PC-9 (cell line): Measurements from ENCODE around the gene UGT2B7. TPM values are rescaled to one million over a fixed set of nuclear protein-coding genes. Genes with fewer than 3 reads are reported as not detected.

ENCODE experiments used
- BruUV-seq: library from RNA; stranded (reverse); fragments of 400-500 nt; replicated peaks from 2 replicates; lab custom pipeline; 2021; lab: Mats Ljungman, UMichigan
- CTCF ChIA-PET: fragments of 300-600 bp; sonication (Branson Sonifier 250); formaldehyde crosslinking; loops from one replicate; lab custom pipeline; 2022; ENCODE audit warnings: antibody characterized with exemption; lab: Charles Lee
- POLR2A ChIA-PET: fragments of 300-600 bp; sonication (Branson Sonifier 250); formaldehyde crosslinking; loops from one replicate; lab custom pipeline; 2022; ENCODE audit warnings: antibody characterized with exemption; ENCODE audit not compliant: unreplicated experiment; lab: Charles Lee
- DNase-seq, 2 experiments: peaks; one replicate each; pipeline versions ENCODE4 v3.0.0 to v3.0.0-alpha.2; 2015 to 2022; ENCODE audit warnings: mixed read lengths in 1 of 2
- H2AFZ ChIP-seq: fragments of 200-600 bp; sonication (generic); 2 replicates; pipeline ENCODE4 v1.8.1; 2017; ENCODE audit warnings: antibody characterized with exemption
- H3F3A ChIP-seq: fragments of 200-600 bp; sonication (generic); 2 replicates; pipeline ENCODE4 v1.8.1; 2017; ENCODE audit warnings: antibody characterized with exemption, mild to moderate bottlenecking, low read depth; ENCODE audit not compliant: insufficient read depth
- H3K27ac ChIP-seq: fragments of 200-600 bp; sonication (generic); 2 replicates; pipeline ENCODE4 v1.6.1; 2016; ENCODE audit warnings: mixed run types
- H3K27me3 ChIP-seq: fragments of 200-600 bp; sonication (generic); 2 replicates; pipeline ENCODE4 v1.6.1; 2016; ENCODE audit warnings: low read depth, mixed run types; ENCODE audit not compliant: insufficient read depth
- H3K36me3 ChIP-seq: fragments of 200-600 bp; sonication (generic); 2 replicates; pipeline ENCODE4 v1.6.1; 2016; ENCODE audit warnings: low read depth, mixed run types
- H3K4me1 ChIP-seq: fragments of 200-600 bp; sonication (generic); replicated peaks from 2 replicates; pipeline ENCODE4 v1.6.1; 2016; ENCODE audit warnings: mixed run types; ENCODE audit not compliant: insufficient read depth
- H3K4me2 ChIP-seq: fragments of 200-600 bp; sonication (generic); 2 replicates; pipeline ENCODE4 v1.6.1; 2017; ENCODE audit warnings: mixed run types
- H3K4me3 ChIP-seq: fragments of 200-600 bp; sonication (generic); 2 replicates; pipeline ENCODE4 v1.6.1; 2016; ENCODE audit warnings: mixed run types
- H3K79me2 ChIP-seq: fragments of 200-600 bp; sonication (generic); 2 replicates; pipeline ENCODE4 v1.6.1; 2017; ENCODE audit warnings: low read depth, mixed run types
- H3K9me2 ChIP-seq: fragments of 200-600 bp; sonication (generic); 2 replicates; pipeline ENCODE4 v1.8.1; 2017; ENCODE audit warnings: mild to moderate bottlenecking; ENCODE audit not compliant: insufficient read depth
- H3K9me3 ChIP-seq: fragments of 200-600 bp; sonication (generic); 2 replicates; pipeline ENCODE4 v1.8.1; 2016; ENCODE audit warnings: low read depth; ENCODE audit not compliant: insufficient read depth
- H4K20me1 ChIP-seq: fragments of 200-600 bp; sonication (generic); 2 replicates; pipeline ENCODE4 v1.8.1; 2017; ENCODE audit not compliant: insufficient read depth
- CTCF ChIP-seq: fragments of 200-600 bp; sonication (generic); conservative IDR thresholded peaks from 2 replicates; pipeline ENCODE4 v1.6.1; 2017; ENCODE audit warnings: mixed run types, antibody characterized with exemption, mild to moderate bottlenecking, moderate library complexity
- EZH2 ChIP-seq: fragments of 200-600 bp; sonication (generic); IDR thresholded peaks from 2 replicates; pipeline ENCODE4 v1.8.0; 2017; ENCODE audit warnings: antibody characterized with exemption, low read depth
- intact Hi-C: fragments of 100-400 bp; cut with micrococcal nuclease; formaldehyde crosslinking; loops from one replicate; pipeline ENCODE4 v1.10.0; 2022; ENCODE audit not compliant: unreplicated experiment
- total RNA-seq: library from RNA; stranded (reverse); gene quantifications from 2 replicates; pipeline ENCODE4 v1.2.3, GENCODE V29; 2021

The UGT2B7 gene
- total RNA-seq, 1 experiment from 2014 or later: not detected

GRCh38 chr4:69147334-69147733 lies 51.1 kb downstream of the UGT2B7 start:
- H3K27ac ChIP-seq: no peak overlapping the region
- POLR2A ChIA-PET: no interaction called here
- no peaks in the 10 kb centered on the region for H3K36me3 ChIP-seq
- H2AFZ ChIP-seq: no peak overlapping the region
- TF ChIP-seq EZH2 (no peak), CTCF (no peak)
- H3K4me3 ChIP-seq: no peak overlapping the region
- no TSS peak for BruUV-seq
- no peaks in the 10 kb centered on the region for H3F3A ChIP-seq
- DNase-seq: no peak
- no peaks in the 10 kb centered on the region for H3K4me1 ChIP-seq
- no peaks in the 10 kb centered on the region for H3K9me2 ChIP-seq
- H4K20me1 ChIP-seq: no peaks in the 10 kb centered on the region
- no peaks in the 10 kb centered on the region for H3K79me2 ChIP-seq
- intact Hi-C loops: no loop called here
- H3K9me3 ChIP-seq: no peaks in the 10 kb centered on the region
- no peak overlapping the region for H3K4me2 ChIP-seq
- CTCF ChIA-PET: no interaction called here
- no peaks in the 10 kb centered on the region for H3K27me3 ChIP-seq

- H3K36me3 ChIP-seq: no peaks in the 10 kb centered on the region
- BruUV-seq: no TSS peak
- H3K4me1 ChIP-seq: no peaks in the 10 kb centered on the region
- POLR2A ChIA-PET: no interaction called here
- H3K79me2 ChIP-seq: no peaks in the 10 kb centered on the region
- no peak overlapping the region for H3K4me3 ChIP-seq
- TF ChIP-seq EZH2 (no peak), CTCF (no peak)
- no peak overlapping the region for H3K27ac ChIP-seq
- H3K4me2 ChIP-seq: no peak overlapping the region
- H3F3A ChIP-seq: no peaks in the 10 kb centered on the region
- H3K9me2 ChIP-seq: no peaks in the 10 kb centered on the region
- no peak for DNase-seq
- intact Hi-C loops: no loop called here
- H4K20me1 ChIP-seq: no peaks in the 10 kb centered on the region
- no peaks in the 10 kb centered on the region for H3K27me3 ChIP-seq
- H2AFZ ChIP-seq: no peak overlapping the region
- H3K9me3 ChIP-seq: no peaks in the 10 kb centered on the region
- CTCF ChIA-PET: no interaction called here
Measured at GRCh38 chr4:69154021-69154420, 57.7 kb downstream of the UGT2B7 start.

- TF ChIP-seq CTCF: no peak; the same call in 1 of the 2 replicates
- CTCF ChIA-PET: no interaction called here
- Histone ChIP-seq H3K4me1 (no peaks in the 10 kb centered on the region), H3K79me2 (no peaks in the 10 kb centered on the region), H3K9me3 (no peaks in the 10 kb centered on the region), H3K4me3 (no peak overlapping the region), H3K4me2 (no peak overlapping the region), H3K27me3 (no peaks in the 10 kb centered on the region), H3K27ac (no peak overlapping the region), H4K20me1 (no peaks in the 10 kb centered on the region), H2AFZ (no peak overlapping the region), H3F3A (no peaks in the 10 kb centered on the region), H3K36me3 (no peaks in the 10 kb centered on the region), H3K9me2 (no peaks in the 10 kb centered on the region)
- BruUV-seq: no TSS peak
- POLR2A ChIA-PET: no interaction called here
- intact Hi-C loops: no loop called here
- DNase-seq: no peak
Measured at GRCh38 chr4:69156913-69157312, 60.6 kb downstream of the UGT2B7 start.

Other genes with a start within 250 kb of the UGT2B7 start
- not detected in 2 replicates for gene UGT2A3, start 144.7 kb upstream of the UGT2B7 start, total RNA-seq
- not detected in 2 replicates for gene UGT2B11, start 118.3 kb downstream of the UGT2B7 start, total RNA-seq
- not detected in 2 replicates for gene UGT2B28, start 184.0 kb downstream of the UGT2B7 start, total RNA-seq